Measurements from ENCODE around the gene UPF1.

DNA sequence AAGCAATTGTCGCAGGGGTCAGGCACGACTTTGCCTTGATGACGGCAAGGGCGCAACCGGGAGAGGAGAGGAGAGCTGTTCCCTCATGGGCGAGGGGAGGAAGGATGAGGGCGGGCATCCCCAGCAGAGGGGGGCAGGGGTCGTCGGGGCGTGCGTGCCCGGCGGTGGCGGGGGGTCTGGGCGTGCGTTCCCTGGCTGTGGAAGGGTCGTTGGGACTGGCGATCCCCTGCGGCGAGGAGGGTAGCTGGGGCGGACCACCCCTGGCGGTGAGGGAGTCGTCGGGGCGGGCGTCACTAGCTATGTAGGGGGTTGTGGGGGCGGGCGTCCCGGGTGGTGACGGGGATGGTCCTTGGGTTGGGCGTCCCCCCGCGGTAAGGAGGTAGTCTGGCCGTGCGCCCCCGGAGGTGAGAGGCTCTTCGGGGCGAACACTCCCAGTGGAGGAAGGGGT is 42.3 kb upstream of the UPF1 start:
- TF ChIP-seq, protein P1, sequence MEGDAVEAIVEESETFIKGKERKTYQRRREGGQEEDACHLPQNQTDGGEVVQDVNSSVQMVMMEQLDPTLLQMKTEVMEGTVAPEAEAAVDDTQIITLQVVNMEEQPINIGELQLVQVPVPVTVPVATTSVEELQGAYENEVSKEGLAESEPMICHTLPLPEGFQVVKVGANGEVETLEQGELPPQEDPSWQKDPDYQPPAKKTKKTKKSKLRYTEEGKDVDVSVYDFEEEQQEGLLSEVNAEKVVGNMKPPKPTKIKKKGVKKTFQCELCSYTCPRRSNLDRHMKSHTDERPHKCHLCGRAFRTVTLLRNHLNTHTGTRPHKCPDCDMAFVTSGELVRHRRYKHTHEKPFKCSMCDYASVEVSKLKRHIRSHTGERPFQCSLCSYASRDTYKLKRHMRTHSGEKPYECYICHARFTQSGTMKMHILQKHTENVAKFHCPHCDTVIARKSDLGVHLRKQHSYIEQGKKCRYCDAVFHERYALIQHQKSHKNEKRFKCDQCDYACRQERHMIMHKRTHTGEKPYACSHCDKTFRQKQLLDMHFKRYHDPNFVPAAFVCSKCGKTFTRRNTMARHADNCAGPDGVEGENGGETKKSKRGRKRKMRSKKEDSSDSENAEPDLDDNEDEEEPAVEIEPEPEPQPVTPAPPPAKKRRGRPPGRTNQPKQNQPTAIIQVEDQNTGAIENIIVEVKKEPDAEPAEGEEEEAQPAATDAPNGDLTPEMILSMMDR (conservative IDR thresholded peaks at IDR 0.05; ENCODE audit: low read length), result no peak
- TF ChIP-seq EZH2phosphoT487 (IDR thresholded peaks at IDR 0.05; ENCODE audit: borderline replicate concordance, low read depth, low read length), result no peak

Measured in OCI-LY7 (cell line).